HG02642 (cell line): Measurements from ENCODE around the gene NLRP12.
"Not testable (repeated sequence)": the region's sequence is repeated elsewhere in the genome, so short reads cannot be mapped to it uniquely, and the experiment has no call there.

Experiments
- ATAC-seq: cut with Tn5 transposase; IDR thresholded peaks from one replicate; pipeline ENCODE4 v1.9.1; 2021; ENCODE audit warnings: mild to moderate bottlenecking; ENCODE audit not compliant: unreplicated experiment, poor library complexity

Gene NLRP12

DNA sequence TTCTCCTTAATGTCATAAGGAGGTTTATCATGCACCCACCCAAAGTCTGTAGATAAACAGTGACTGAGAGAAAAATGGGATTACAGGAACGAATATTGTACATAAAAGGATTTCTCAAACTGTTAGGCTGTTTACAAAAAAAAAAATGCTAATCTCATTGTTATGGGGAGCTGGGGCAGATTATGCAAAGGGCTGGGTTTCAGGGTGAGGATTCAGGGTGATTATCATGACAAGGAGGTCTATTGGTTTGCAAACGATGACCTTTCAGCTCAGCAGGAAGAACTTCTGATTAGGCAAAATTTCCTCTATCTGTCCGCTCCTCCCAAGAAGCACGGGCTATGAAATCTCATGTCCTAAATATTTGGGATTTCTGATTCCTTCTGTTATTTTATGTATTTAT lies 41.4 kb downstream of the NLRP12 start:
- no peak for ATAC-seq

GRCh38 chr19:53781332-53781731 lies 42.8 kb downstream of the NLRP12 start:
- not testable (repeated sequence) for ATAC-seq

GRCh38 chr19:53780506-53780905 lies 43.6 kb downstream of the NLRP12 start:
- no peak for ATAC-seq

GRCh38 chr19:53775524-53775923 lies 48.6 kb downstream of the NLRP12 start:
- no peak for ATAC-seq

GRCh38 chr19:53774491-53774890 lies 49.6 kb downstream of the NLRP12 start:
- ATAC-seq = not testable (repeated sequence)

DNA sequence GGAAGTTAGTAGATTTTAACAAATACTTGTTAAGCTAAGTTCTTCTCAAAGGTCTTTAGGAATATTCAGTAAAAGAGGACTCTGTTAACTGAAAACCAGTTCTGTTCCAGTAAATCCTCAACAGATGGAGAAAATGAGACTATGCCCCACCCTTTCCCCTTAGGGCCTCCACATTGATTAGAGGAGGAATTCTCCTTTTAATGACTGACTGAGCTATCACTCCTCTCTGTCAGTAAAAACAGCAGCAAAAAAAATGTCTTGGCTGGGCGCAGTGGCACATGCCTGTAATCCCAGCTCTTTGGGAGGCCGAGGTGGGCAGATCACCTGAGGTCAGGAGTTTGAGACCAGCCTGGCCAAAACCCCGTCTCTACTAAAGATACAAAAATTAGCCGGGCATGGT lies 50.1 kb downstream of the NLRP12 start:
- no peak for ATAC-seq

DNA sequence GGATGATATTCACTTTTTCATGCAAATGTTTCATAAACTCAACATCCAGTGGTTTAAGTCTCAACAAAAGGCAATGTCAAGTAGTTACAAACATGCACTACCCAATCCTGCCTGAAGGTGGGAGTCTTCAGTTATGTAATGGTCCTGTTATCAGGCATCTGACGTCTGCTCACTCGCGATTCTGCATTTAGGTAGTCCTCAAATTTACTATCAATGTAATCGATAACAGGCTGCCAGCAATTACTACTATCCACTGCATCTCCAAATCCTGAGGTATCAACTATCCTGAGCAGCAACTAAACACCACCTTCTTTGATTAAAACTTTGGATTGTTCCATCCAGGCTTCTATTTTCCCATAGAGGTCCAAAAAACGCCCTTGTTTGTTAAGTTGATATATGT lies 51.2 kb downstream of the NLRP12 start:
- no peak for ATAC-seq

DNA sequence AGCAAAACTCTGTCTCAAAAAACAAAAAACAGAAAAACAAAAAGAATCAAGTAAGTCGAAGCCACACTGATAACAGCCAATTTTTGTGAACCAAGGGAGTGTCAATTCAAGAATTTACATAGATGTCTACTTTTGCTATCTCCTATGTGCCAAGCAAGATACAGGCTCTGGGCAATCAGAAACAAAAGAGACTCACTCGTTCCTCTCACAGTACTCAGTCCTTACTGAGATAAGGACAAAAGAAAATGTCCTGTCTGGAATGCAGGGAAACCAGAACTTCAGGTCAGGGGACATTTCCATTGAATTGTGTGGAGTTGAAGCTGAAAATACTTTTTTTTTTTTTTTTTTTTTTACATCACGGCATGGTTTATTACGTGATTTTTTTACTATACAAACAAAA lies 53.0 kb downstream of the NLRP12 start:
- no peak for ATAC-seq

GRCh38 chr19:53769696-53770309 lies 54.3 kb downstream of the NLRP12 start:
- not testable (repeated sequence) for ATAC-seq

- ATAC-seq = no peak
Measured at GRCh38 chr19:53768401-53768800, 55.7 kb downstream of the NLRP12 start.

DNA sequence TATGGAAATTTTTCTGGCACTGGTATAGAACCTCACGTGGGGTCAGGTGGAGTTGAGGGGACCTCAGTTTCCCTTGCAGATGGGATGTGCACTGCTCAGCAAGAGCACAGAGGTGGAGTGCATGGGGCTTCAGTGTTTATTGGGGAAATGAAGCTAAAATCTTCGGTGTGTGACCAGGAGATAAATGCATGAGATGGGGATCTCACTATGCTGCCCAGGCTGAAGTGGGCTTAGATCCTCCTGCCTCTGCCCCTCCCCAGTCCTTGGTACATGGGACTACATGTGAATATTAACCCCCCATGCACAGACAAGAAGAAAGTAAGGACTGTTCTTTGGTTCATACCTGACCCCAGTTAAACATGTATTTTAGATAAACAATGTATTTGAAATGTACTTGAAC lies 65.1 kb downstream of the NLRP12 start:
- ATAC-seq = not testable (repeated sequence)
